ENCODE results near the gene SSC4D. TPM values are rescaled to one million over a fixed set of nuclear protein-coding genes. Genes with fewer than 3 reads are reported as not detected.
"Not testable (repeated sequence)": the region's sequence is repeated elsewhere in the genome, so short reads cannot be mapped to it uniquely, and the experiment has no call there.

SSC4D gene
- total RNA-seq, 1 donor from 2014 or later = 6.0 TPM

- Mint-ChIP-seq H3K4me1 (ENCODE audit: low read depth, unreplicated experiment) (peaks cover 7% of the 10 kb centered on the region), H3K27me3 (ENCODE audit: low read depth, unreplicated experiment) (peaks cover 6% of the 10 kb centered on the region), H3K9me3 (ENCODE audit: unreplicated experiment) (no peaks in the 10 kb centered on the region), H3K4me3 (ENCODE audit: unreplicated experiment) (no peak overlapping the region), H3K36me3 (ENCODE audit: low read depth, unreplicated experiment) (peaks cover 4% of the 10 kb centered on the region), H3K27ac (ENCODE audit: unreplicated experiment) (no peak overlapping the region)
- Histone ChIP-seq H2AFZ (ENCODE audit: low read depth, low read length) (no peak overlapping the region), H3K36me3 (ENCODE audit: insufficient read depth, low read length) (no peaks in the 10 kb centered on the region), H4K20me1 (ENCODE audit: insufficient read depth, low read length) (no peaks in the 10 kb centered on the region), H3K9ac (ENCODE audit: low read length) (no peak overlapping the region), H3K27ac (ENCODE audit: low read depth, low read length) (no peak overlapping the region), H3K4me1 (ENCODE audit: insufficient read depth, low read length) (no peaks in the 10 kb centered on the region), H3K9me3 (ENCODE audit: insufficient read depth, low read depth, low read length) (no peaks in the 10 kb centered on the region), H3K4me2 (ENCODE audit: low read length) (no peak overlapping the region), H3K4me3 (ENCODE audit: insufficient read depth, low read depth, low read length) (no peak overlapping the region), H3K27me3 (ENCODE audit: insufficient read depth, low read length) (no peaks in the 10 kb centered on the region), H3K79me2 (ENCODE audit: insufficient read depth, low read length) (no peaks in the 10 kb centered on the region)
- no peak for TF ChIP-seq EZH2 (IDR thresholded peaks at IDR 0.05; ENCODE audit: insufficient read depth, low read length)
- TF ChIP-seq, protein P1, sequence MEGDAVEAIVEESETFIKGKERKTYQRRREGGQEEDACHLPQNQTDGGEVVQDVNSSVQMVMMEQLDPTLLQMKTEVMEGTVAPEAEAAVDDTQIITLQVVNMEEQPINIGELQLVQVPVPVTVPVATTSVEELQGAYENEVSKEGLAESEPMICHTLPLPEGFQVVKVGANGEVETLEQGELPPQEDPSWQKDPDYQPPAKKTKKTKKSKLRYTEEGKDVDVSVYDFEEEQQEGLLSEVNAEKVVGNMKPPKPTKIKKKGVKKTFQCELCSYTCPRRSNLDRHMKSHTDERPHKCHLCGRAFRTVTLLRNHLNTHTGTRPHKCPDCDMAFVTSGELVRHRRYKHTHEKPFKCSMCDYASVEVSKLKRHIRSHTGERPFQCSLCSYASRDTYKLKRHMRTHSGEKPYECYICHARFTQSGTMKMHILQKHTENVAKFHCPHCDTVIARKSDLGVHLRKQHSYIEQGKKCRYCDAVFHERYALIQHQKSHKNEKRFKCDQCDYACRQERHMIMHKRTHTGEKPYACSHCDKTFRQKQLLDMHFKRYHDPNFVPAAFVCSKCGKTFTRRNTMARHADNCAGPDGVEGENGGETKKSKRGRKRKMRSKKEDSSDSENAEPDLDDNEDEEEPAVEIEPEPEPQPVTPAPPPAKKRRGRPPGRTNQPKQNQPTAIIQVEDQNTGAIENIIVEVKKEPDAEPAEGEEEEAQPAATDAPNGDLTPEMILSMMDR (IDR thresholded peaks at IDR 0.05; ENCODE audit: insufficient read depth, low read depth, low read length) = no peak
- FAIRE-seq = no peak
- no peak for DNase-seq (ENCODE audit: low read depth)
Observed at GRCh38 chr7:76407718-76408117, 1.8 kb downstream of the SSC4D start.

- Histone ChIP-seq H3K27me3 (ENCODE audit: insufficient read depth, low read length) (no peaks in the 10 kb centered on the region), H3K4me2 (ENCODE audit: low read length) (no peak overlapping the region), H3K4me3 (ENCODE audit: insufficient read depth, low read depth, low read length) (no peak overlapping the region), H3K36me3 (ENCODE audit: insufficient read depth, low read length) (no peaks in the 10 kb centered on the region), H4K20me1 (ENCODE audit: insufficient read depth, low read length) (no peaks in the 10 kb centered on the region), H3K27ac (ENCODE audit: low read depth, low read length) (no peak overlapping the region), H2AFZ (ENCODE audit: low read depth, low read length) (no peak overlapping the region), H3K9ac (ENCODE audit: low read length) (no peak overlapping the region), H3K9me3 (ENCODE audit: insufficient read depth, low read depth, low read length) (no peaks in the 10 kb centered on the region), H3K79me2 (ENCODE audit: insufficient read depth, low read length) (no peaks in the 10 kb centered on the region), H3K4me1 (ENCODE audit: insufficient read depth, low read length) (no peaks in the 10 kb centered on the region)
- no peaks in the 10 kb centered on the region for H3K9me3 Mint-ChIP-seq (ENCODE audit: unreplicated experiment)
- H3K27ac Mint-ChIP-seq (ENCODE audit: unreplicated experiment) = no peak overlapping the region
- DNase-seq (ENCODE audit: low read depth) (no peak), FAIRE-seq (no peak)
- peaks cover 4% of the 10 kb centered on the region for H3K36me3 Mint-ChIP-seq (ENCODE audit: low read depth, unreplicated experiment)
- no peak overlapping the region for H3K4me3 Mint-ChIP-seq (ENCODE audit: unreplicated experiment)
- H3K27me3 Mint-ChIP-seq (ENCODE audit: low read depth, unreplicated experiment) = peaks cover 3% of the 10 kb centered on the region
- H3K4me1 Mint-ChIP-seq (ENCODE audit: low read depth, unreplicated experiment) = peaks cover 7% of the 10 kb centered on the region
- TF ChIP-seq, protein P1 (IDR thresholded peaks at IDR 0.05; ENCODE audit: insufficient read depth, low read depth, low read length) = no peak
- TF ChIP-seq EZH2 (IDR thresholded peaks at IDR 0.05; ENCODE audit: insufficient read depth, low read length) = no peak
Observed at GRCh38 chr7:76405738-76406137, 3.8 kb downstream of the SSC4D start.

DNA sequence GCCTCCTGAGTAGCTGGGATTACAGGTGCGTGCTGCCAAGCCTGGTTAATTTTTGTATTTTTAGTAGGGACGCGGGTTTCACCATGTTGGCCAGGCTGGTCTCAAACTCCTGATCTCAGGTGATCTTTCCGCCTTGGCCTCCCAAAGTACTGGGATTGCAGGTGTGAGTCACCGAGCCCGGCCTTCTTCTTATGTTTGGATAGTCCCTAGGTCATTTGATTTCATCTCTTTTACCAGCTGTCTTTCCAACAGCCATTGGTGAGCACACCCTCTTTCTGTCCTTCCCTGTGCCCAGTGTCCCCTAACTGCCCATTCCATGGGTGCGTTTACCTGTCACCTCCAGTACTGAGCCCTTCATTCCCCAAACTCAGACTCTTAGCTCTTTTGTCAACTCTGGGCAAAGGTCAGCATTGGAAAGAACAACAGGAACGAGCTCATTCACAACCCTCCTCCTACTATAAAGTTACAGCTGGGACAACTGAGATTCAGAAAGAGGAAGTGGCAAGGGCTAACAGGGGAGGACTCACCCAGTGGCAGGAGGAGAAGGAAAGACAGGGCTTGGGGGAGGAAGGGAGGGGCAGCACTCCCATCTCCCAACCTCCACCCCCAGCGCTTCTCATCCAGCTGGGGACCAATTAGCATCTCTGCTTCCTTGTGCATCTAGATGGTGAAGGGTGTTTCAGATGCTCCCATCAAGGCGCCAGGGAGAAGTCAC, 5.6 kb downstream of the SSC4D start:
- no peaks in the 10 kb centered on the region for H4K20me1 ChIP-seq (ENCODE audit: insufficient read depth, low read length)
- peak overlapping the region; percentile 34 for H3K27ac Mint-ChIP-seq (ENCODE audit: unreplicated experiment)
- no peak for DNase-seq (ENCODE audit: low read depth)
- no peaks in the 10 kb centered on the region for H3K36me3 ChIP-seq (ENCODE audit: insufficient read depth, low read length)
- no peaks in the 10 kb centered on the region for H3K9me3 ChIP-seq (ENCODE audit: insufficient read depth, low read depth, low read length)
- no peak overlapping the region for H2AFZ ChIP-seq (ENCODE audit: low read depth, low read length)
- no peak for FAIRE-seq
- H3K36me3 Mint-ChIP-seq (ENCODE audit: low read depth, unreplicated experiment) = peaks cover 4% of the 10 kb centered on the region
- H3K4me3 ChIP-seq (ENCODE audit: insufficient read depth, low read depth, low read length) = no peak overlapping the region
- peaks cover 1% of the 10 kb centered on the region for H3K4me1 Mint-ChIP-seq (ENCODE audit: low read depth, unreplicated experiment)
- no peak overlapping the region for H3K27ac ChIP-seq (ENCODE audit: low read depth, low read length)
- TF ChIP-seq, protein P1 (IDR thresholded peaks at IDR 0.05; ENCODE audit: insufficient read depth, low read depth, low read length) = no peak
- no peak for TF ChIP-seq EZH2 (IDR thresholded peaks at IDR 0.05; ENCODE audit: insufficient read depth, low read length)
- no peak overlapping the region for H3K4me3 Mint-ChIP-seq (ENCODE audit: unreplicated experiment)
- H3K4me1 ChIP-seq (ENCODE audit: insufficient read depth, low read length) = no peaks in the 10 kb centered on the region
- H3K27me3 Mint-ChIP-seq (ENCODE audit: low read depth, unreplicated experiment) = no peaks in the 10 kb centered on the region
- no peak overlapping the region for H3K9ac ChIP-seq (ENCODE audit: low read length)
- no peaks in the 10 kb centered on the region for H3K79me2 ChIP-seq (ENCODE audit: insufficient read depth, low read length)
- H3K4me2 ChIP-seq (ENCODE audit: low read length) = no peak overlapping the region
- no peaks in the 10 kb centered on the region for H3K27me3 ChIP-seq (ENCODE audit: insufficient read depth, low read length)
- no peaks in the 10 kb centered on the region for H3K9me3 Mint-ChIP-seq (ENCODE audit: unreplicated experiment)

- not testable (repeated sequence) for H4K20me1 ChIP-seq (ENCODE audit: insufficient read depth, low read length); H3K27me3 ChIP-seq (ENCODE audit: insufficient read depth, low read length); H3K36me3 Mint-ChIP-seq (ENCODE audit: low read depth, unreplicated experiment); H3K27me3 Mint-ChIP-seq (ENCODE audit: low read depth, unreplicated experiment); H3K4me3 ChIP-seq (ENCODE audit: insufficient read depth, low read depth, low read length); H2AFZ ChIP-seq (ENCODE audit: low read depth, low read length); H3K27ac Mint-ChIP-seq (ENCODE audit: unreplicated experiment); H3K4me1 Mint-ChIP-seq (ENCODE audit: low read depth, unreplicated experiment); H3K36me3 ChIP-seq (ENCODE audit: insufficient read depth, low read length); H3K79me2 ChIP-seq (ENCODE audit: insufficient read depth, low read length); H3K4me1 ChIP-seq (ENCODE audit: insufficient read depth, low read length); FAIRE-seq; H3K9me3 Mint-ChIP-seq (ENCODE audit: unreplicated experiment); H3K9me3 ChIP-seq (ENCODE audit: insufficient read depth, low read depth, low read length); H3K27ac ChIP-seq (ENCODE audit: low read depth, low read length); DNase-seq (ENCODE audit: low read depth); H3K4me3 Mint-ChIP-seq (ENCODE audit: unreplicated experiment); H3K4me2 ChIP-seq (ENCODE audit: low read length); H3K9ac ChIP-seq (ENCODE audit: low read length)
Observed at GRCh38 chr7:76403097-76403496, 6.4 kb downstream of the SSC4D start.
